WTC11 (cell line): ENCODE measurements around the gene MEGF11. TPM values are rescaled to one million over a fixed set of nuclear protein-coding genes. Genes with fewer than 3 reads are reported as not detected.

Experiments used
- ATAC-seq: fragments of 200-7000 bp; cut with Tn5 transposase; 2 replicates; pipeline ENCODE4 v1.10.0; 2021; ENCODE audit warnings: mild to moderate bottlenecking, moderate library complexity
- CTCF ChIA-PET: fragments of 300-600 bp; sonication (Branson Sonifier 250); formaldehyde crosslinking; loops from one replicate; lab custom pipeline; 2021; ENCODE audit warnings: antibody characterized with exemption; lab: Charles Lee
- POLR2A ChIA-PET: fragments of 350-600 bp; sonication (Branson Sonifier 250); formaldehyde crosslinking; loops from one replicate; lab custom pipeline; 2021; ENCODE audit warnings: antibody characterized with exemption; lab: Charles Lee
- DNase-seq: peaks from one replicate; pipeline ENCODE4 v3.0.0; 2021; ENCODE audit warnings: low spot score
- H3K27ac Mint-ChIP-seq: 2 replicates; pipeline ENCODE4 v1.8.0; 2021; ENCODE audit warnings: mixed read lengths
- H3K27me3 Mint-ChIP-seq: 2 replicates; pipeline ENCODE4 v1.8.0; 2021; ENCODE audit warnings: low read depth, mild to moderate bottlenecking, moderate library complexity, mixed read lengths
- H3K36me3 Mint-ChIP-seq: 2 replicates; pipeline ENCODE4 v1.8.0; 2021; ENCODE audit warnings: mixed read lengths
- H3K4me1 Mint-ChIP-seq: 2 replicates; pipeline ENCODE4 v1.8.0; 2022; ENCODE audit warnings: mixed read lengths
- H3K4me3 Mint-ChIP-seq: 2 replicates; pipeline ENCODE4 v1.8.0; 2021; ENCODE audit warnings: mild to moderate bottlenecking, moderate library complexity, mixed read lengths
- H3K9me3 Mint-ChIP-seq: 2 replicates; pipeline ENCODE4 v1.8.0; 2021; ENCODE audit warnings: mixed read lengths
- AR ChIP-seq: fragments of 250-450 bp; sonication (Bioruptor Pico); IDR thresholded peaks from 2 replicates; pipeline ENCODE4 v1.9.0; 2021; ENCODE audit warnings: mild to moderate bottlenecking
- CTCF ChIP-seq: fragments of 200-600 bp; IDR thresholded peaks from 2 replicates; pipeline ENCODE4 v1.8.0; 2022; ENCODE audit warnings: antibody characterized with exemption
- ESRRA ChIP-seq: sonication (generic); formaldehyde crosslinking; IDR thresholded peaks from 2 replicates; pipeline ENCODE4 v1.8.1; 2022; ENCODE audit warnings: mild to moderate bottlenecking, missing genetic modification reagents, borderline replicate concordance
- ETV6 ChIP-seq: sonication (generic); formaldehyde crosslinking; IDR thresholded peaks from 2 replicates; pipeline ENCODE4 v1.8.1; 2022; ENCODE audit warnings: mild to moderate bottlenecking, missing genetic modification reagents
- GRHL2 ChIP-seq: fragments of 250-450 bp; sonication (Bioruptor Pico); IDR thresholded peaks from 2 replicates; pipeline ENCODE4 v1.8.0; 2022; ENCODE audit warnings: mild to moderate bottlenecking, moderate library complexity; ENCODE audit not compliant: insufficient replicate concordance, severe bottlenecking
- GTF2I ChIP-seq: fragments of 250-450 bp; sonication (Bioruptor Pico); conservative IDR thresholded peaks from 2 replicates; pipeline ENCODE4 v1.4.0; 2021; ENCODE audit warnings: mild to moderate bottlenecking
- HMGA2 ChIP-seq: fragments of 250-450 bp; sonication (Bioruptor Pico); IDR thresholded peaks from 2 replicates; pipeline ENCODE4 v1.4.0; 2021; ENCODE audit warnings: mild to moderate bottlenecking, moderate library complexity
- NR1H2 ChIP-seq: sonication (generic); formaldehyde crosslinking; IDR thresholded peaks from 2 replicates; pipeline ENCODE4 v1.9.0; 2021; ENCODE audit warnings: mild to moderate bottlenecking, moderate library complexity, missing genetic modification reagents
- NR3C1 ChIP-seq: sonication (generic); formaldehyde crosslinking; conservative IDR thresholded peaks from 2 replicates; pipeline ENCODE4 v1.8.1; 2023; ENCODE audit warnings: low read depth, mild to moderate bottlenecking, missing genetic modification reagents
- RORB ChIP-seq: fragments of 250-450 bp; sonication (Bioruptor Pico); IDR thresholded peaks from 2 replicates; pipeline ENCODE4 v1.9.0; 2021; ENCODE audit warnings: mild to moderate bottlenecking
- USF1 ChIP-seq: sonication (generic); formaldehyde crosslinking; IDR thresholded peaks from 2 replicates; pipeline ENCODE4 v1.8.0; 2022; ENCODE audit warnings: mild to moderate bottlenecking, missing genetic modification reagents
- ZNF121 ChIP-seq: sonication (generic); formaldehyde crosslinking; IDR thresholded peaks from 2 replicates; pipeline ENCODE4 v1.8.0; 2023; ENCODE audit warnings: missing genetic modification reagents
- ZNF317 ChIP-seq: sonication (generic); formaldehyde crosslinking; IDR thresholded peaks from 2 replicates; pipeline ENCODE4 v1.8.1; 2023; ENCODE audit warnings: low read depth, mild to moderate bottlenecking, moderate library complexity, missing genetic modification reagents, borderline replicate concordance
- ZNF396 ChIP-seq: fragments of 250-450 bp; sonication (Bioruptor Pico); IDR thresholded peaks from 2 replicates; pipeline ENCODE4 v1.8.0; 2021; ENCODE audit warnings: mild to moderate bottlenecking, moderate library complexity, borderline replicate concordance
- total RNA-seq: library from RNA; stranded (reverse); gene quantifications from 3 replicates; pipeline ENCODE4 v1.2.3, GENCODE V29; 2021
- TF ChIP-seq, protein P1 (sequence below): sonication (generic); formaldehyde crosslinking; IDR thresholded peaks from 2 replicates; pipeline ENCODE4 v1.8.1; 2023; ENCODE audit warnings: mild to moderate bottlenecking, missing genetic modification reagents, moderate library complexity
- TF ChIP-seq, protein P2 (sequence below): sonication (generic); formaldehyde crosslinking; IDR thresholded peaks from 2 replicates; pipeline ENCODE4 v1.8.1; 2022; ENCODE audit warnings: low read depth, missing genetic modification reagents, borderline replicate concordance
- TF ChIP-seq, protein P3 (sequence below): sonication (generic); formaldehyde crosslinking; IDR thresholded peaks from 2 replicates; pipeline ENCODE4 v1.8.0; 2022; ENCODE audit warnings: mild to moderate bottlenecking, missing genetic modification reagents
- TF ChIP-seq, protein P4 (sequence below): sonication (generic); formaldehyde crosslinking; IDR thresholded peaks from 2 replicates; pipeline ENCODE4 v1.8.0; 2022; ENCODE audit warnings: mild to moderate bottlenecking, missing genetic modification reagents
- TF ChIP-seq, protein P5 (sequence below): sonication (generic); formaldehyde crosslinking; IDR thresholded peaks from 2 replicates; pipeline ENCODE4 v1.8.0; 2022; ENCODE audit warnings: missing genetic modification reagents

Gene MEGF11
- total RNA-seq, 1 experiment from 2014 or later, result 3.3 TPM

GRCh38 chr15:65907661-65908060 is 345.9 kb downstream of the MEGF11 start (continued):
- TF ChIP-seq AR (CRISPR knock-in tag), result no peak
- no peak for TF ChIP-seq NR1H2 (CRISPR knock-in tag)
- no peak for TF ChIP-seq RORB (CRISPR knock-in tag)
- TF ChIP-seq ETV6 (CRISPR knock-in tag), result no peak
- no peak for TF ChIP-seq USF1 (CRISPR knock-in tag)
- TF ChIP-seq, protein P1, sequence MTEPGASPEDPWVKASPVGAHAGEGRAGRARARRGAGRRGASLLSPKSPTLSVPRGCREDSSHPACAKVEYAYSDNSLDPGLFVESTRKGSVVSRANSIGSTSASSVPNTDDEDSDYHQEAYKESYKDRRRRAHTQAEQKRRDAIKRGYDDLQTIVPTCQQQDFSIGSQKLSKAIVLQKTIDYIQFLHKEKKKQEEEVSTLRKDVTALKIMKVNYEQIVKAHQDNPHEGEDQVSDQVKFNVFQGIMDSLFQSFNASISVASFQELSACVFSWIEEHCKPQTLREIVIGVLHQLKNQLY (CRISPR knock-in tag), result no peak
- TF ChIP-seq NR3C1 (CRISPR knock-in tag), result no peak
- TF ChIP-seq, protein P2, sequence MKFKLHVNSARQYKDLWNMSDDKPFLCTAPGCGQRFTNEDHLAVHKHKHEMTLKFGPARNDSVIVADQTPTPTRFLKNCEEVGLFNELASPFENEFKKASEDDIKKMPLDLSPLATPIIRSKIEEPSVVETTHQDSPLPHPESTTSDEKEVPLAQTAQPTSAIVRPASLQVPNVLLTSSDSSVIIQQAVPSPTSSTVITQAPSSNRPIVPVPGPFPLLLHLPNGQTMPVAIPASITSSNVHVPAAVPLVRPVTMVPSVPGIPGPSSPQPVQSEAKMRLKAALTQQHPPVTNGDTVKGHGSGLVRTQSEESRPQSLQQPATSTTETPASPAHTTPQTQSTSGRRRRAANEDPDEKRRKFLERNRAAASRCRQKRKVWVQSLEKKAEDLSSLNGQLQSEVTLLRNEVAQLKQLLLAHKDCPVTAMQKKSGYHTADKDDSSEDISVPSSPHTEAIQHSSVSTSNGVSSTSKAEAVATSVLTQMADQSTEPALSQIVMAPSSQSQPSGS (CRISPR knock-in tag), result no peak
- TF ChIP-seq ZNF121, result no peak
- TF ChIP-seq, protein P3, sequence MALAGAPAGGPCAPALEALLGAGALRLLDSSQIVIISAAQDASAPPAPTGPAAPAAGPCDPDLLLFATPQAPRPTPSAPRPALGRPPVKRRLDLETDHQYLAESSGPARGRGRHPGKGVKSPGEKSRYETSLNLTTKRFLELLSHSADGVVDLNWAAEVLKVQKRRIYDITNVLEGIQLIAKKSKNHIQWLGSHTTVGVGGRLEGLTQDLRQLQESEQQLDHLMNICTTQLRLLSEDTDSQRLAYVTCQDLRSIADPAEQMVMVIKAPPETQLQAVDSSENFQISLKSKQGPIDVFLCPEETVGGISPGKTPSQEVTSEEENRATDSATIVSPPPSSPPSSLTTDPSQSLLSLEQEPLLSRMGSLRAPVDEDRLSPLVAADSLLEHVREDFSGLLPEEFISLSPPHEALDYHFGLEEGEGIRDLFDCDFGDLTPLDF (CRISPR knock-in tag), result no peak
- TF ChIP-seq ZNF396 (CRISPR knock-in tag), result no peak
- TF ChIP-seq GTF2I (CRISPR knock-in tag), result no peak
- TF ChIP-seq, protein P4, sequence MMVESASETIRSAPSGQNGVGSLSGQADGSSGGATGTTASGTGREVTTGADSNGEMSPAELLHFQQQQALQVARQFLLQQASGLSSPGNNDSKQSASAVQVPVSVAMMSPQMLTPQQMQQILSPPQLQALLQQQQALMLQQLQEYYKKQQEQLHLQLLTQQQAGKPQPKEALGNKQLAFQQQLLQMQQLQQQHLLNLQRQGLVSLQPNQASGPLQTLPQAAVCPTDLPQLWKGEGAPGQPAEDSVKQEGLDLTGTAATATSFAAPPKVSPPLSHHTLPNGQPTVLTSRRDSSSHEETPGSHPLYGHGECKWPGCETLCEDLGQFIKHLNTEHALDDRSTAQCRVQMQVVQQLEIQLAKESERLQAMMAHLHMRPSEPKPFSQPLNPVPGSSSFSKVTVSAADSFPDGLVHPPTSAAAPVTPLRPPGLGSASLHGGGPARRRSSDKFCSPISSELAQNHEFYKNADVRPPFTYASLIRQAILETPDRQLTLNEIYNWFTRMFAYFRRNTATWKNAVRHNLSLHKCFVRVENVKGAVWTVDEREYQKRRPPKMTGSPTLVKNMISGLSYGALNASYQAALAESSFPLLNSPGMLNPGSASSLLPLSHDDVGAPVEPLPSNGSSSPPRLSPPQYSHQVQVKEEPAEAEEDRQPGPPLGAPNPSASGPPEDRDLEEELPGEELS (CRISPR knock-in tag), result no peak
- TF ChIP-seq HMGA2 (CRISPR knock-in tag), result no peak

DNA sequence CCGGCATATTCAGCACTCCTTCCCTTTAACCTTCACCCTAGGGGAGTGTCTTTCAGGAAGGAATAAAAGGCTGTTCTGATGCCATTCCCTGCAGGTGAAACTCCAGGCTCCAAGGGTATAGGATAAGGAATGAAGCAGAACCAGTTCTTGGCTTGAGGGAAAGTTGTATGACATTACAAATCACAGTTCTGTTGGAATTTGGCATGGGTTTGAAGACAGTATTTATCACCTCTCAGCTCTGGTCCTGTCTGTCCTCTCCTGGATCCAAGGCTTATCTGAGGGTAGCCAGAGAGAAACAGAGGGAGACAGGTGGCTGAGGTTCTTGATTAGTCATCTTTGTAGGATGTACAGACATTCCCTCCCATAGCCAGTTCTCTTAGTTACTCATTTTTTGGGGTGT is 347.2 kb downstream of the MEGF11 start:
- ChIA-PET CTCF (no interaction called here), POLR2A (no interaction called here)
- ATAC-seq (no peak; the same call in 1 of the 2 replicates), DNase-seq (no peak)
- Mint-ChIP-seq H3K27me3 (no peaks in the 10 kb centered on the region), H3K4me1 (peaks cover 24% of the 10 kb centered on the region), H3K9me3 (no peaks in the 10 kb centered on the region), H3K27ac (peak overlapping the region; percentile 16; the same call in 1 of the 2 replicates), H3K36me3 (peaks cover 14% of the 10 kb centered on the region), H3K4me3 (no peak overlapping the region)
- TF ChIP-seq ESRRA (CRISPR knock-in tag), result no peak

DNA sequence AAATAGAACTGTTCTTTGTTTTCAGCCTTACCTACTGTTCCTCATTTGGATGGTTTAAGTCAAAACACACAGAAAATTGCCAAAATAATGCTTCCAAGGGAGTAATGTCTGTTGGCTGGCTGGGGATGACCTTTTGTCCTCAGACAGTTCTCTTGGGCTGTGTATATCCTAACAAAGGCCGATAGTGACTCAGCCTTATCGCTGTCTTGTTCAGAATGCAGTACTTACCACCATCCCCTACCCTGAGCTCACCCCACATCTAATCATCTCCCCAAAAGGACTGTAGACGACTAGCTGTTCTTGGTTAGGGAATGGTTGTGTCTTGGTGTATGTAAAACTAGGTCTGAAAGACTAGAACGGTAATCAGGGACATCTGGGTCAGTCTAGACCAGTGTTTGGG is 349.2 kb downstream of the MEGF11 start:
- no peaks in the 10 kb centered on the region for H3K27me3 Mint-ChIP-seq
- H3K27ac Mint-ChIP-seq, result no peak overlapping the region
- peaks cover 24% of the 10 kb centered on the region for H3K4me1 Mint-ChIP-seq
- ATAC-seq (no peak), DNase-seq (no peak)
- ChIA-PET CTCF (interaction anchor here (1.6 kb wide), 1 partner anchor 12 kb away, joined by 3 read pairs; no protein-coding TSS in a partner anchor), POLR2A (no interaction called here)
- H3K9me3 Mint-ChIP-seq, result no peaks in the 10 kb centered on the region
- H3K4me3 Mint-ChIP-seq, result no peak overlapping the region
- H3K36me3 Mint-ChIP-seq, result peaks cover 27% of the 10 kb centered on the region
- TF ChIP-seq GRHL2 (CRISPR knock-in tag) (no peak), ZNF317 (no peak), ETV6 (CRISPR knock-in tag) (no peak), ZNF121 (no peak), CTCF (no peak)
- TF ChIP-seq, protein P5, sequence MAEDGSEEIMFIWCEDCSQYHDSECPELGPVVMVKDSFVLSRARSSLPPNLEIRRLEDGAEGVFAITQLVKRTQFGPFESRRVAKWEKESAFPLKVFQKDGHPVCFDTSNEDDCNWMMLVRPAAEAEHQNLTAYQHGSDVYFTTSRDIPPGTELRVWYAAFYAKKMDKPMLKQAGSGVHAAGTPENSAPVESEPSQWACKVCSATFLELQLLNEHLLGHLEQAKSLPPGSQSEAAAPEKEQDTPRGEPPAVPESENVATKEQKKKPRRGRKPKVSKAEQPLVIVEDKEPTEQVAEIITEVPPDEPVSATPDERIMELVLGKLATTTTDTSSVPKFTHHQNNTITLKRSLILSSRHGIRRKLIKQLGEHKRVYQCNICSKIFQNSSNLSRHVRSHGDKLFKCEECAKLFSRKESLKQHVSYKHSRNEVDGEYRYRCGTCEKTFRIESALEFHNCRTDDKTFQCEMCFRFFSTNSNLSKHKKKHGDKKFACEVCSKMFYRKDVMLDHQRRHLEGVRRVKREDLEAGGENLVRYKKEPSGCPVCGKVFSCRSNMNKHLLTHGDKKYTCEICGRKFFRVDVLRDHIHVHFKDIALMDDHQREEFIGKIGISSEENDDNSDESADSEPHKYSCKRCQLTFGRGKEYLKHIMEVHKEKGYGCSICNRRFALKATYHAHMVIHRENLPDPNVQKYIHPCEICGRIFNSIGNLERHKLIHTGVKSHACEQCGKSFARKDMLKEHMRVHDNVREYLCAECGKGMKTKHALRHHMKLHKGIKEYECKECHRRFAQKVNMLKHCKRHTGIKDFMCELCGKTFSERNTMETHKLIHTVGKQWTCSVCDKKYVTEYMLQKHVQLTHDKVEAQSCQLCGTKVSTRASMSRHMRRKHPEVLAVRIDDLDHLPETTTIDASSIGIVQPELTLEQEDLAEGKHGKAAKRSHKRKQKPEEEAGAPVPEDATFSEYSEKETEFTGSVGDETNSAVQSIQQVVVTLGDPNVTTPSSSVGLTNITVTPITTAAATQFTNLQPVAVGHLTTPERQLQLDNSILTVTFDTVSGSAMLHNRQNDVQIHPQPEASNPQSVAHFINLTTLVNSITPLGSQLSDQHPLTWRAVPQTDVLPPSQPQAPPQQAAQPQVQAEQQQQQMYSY (CRISPR knock-in tag), result no peak
